ENCODE measurements around the gene TXLNA. TPM values are rescaled to one million over a fixed set of nuclear protein-coding genes. Genes with fewer than 3 reads are reported as not detected.

Gene TXLNA
- polyA plus RNA-seq, 2 of the 4 experiments (the other 2 are of a cell fraction): 22.5 to 25.0 TPM

GRCh38 chr1:32247452-32247851, 68.0 kb downstream of the TXLNA start:
- ATAC-seq: no peak
- peaks cover 9% of the 10 kb centered on the region for H3K4me1 ChIP-seq
- no peak for DNase-seq (ENCODE audit: low read depth in 1 of 2, low spot score in 1 of 2)
- no peaks in the 10 kb centered on the region for H3K9me3 ChIP-seq
- H3K27ac ChIP-seq: no peak overlapping the region
- H3K4me3 ChIP-seq: no peak overlapping the region
- FAIRE-seq: no peak
- ChIA-PET CTCF (interaction anchor here (1.1 to 7.7 kb wide), 19 partner anchors 8 to 84 kb away, joined by 3 to 96 read pairs (median 5); no protein-coding TSS in a partner anchor), POLR2A (no interaction called here)
- TF ChIP-seq CBX2 (IDR thresholded peaks at IDR 0.05; ENCODE audit: borderline replicate concordance, low read depth) (no peak), FOXS1 (CRISPR knock-in tag; IDR thresholded peaks at IDR 0.05) (no peak), ZFP36 (IDR thresholded peaks at IDR 0.05; ENCODE audit: borderline replicate concordance, partially characterized antibody) (no peak), GATA3 (IDR thresholded peaks at IDR 0.05; ENCODE audit: borderline replicate concordance) (no peak), ATOH8 (CRISPR knock-in tag; IDR thresholded peaks at IDR 0.05; ENCODE audit: low read depth) (no peak), SMC3 (IDR thresholded peaks at IDR 0.05) (no peak)
- 88% methylated on average over 12 of the region's 12 CpGs for WGBS (ENCODE audit: missing lambda C conversion rate)
- H3K4me2 ChIP-seq: no peak overlapping the region

Other genes with a start within 250 kb of the TXLNA start
- 504 and 563 TPM in 2 replicates for gene PTP4A2, start 241.3 kb upstream of the TXLNA start, polyA plus RNA-seq (2011; rRNA removed)
- 234 to 263 TPM (median 246 TPM) in 3 replicates for gene PTP4A2, start 241.3 kb upstream of the TXLNA start, polyA plus RNA-seq (2017; fragmentation: RNase III; extraction: RNeasy Plus Mini Kit Qiagen cat#74134 plus additional on column Dnase treatment)
- 60.6 and 63.6 TPM in 2 replicates for gene KHDRBS1, start 165.8 kb upstream of the TXLNA start, polyA plus RNA-seq (2011; rRNA removed)
- gene KHDRBS1, start 165.8 kb upstream of the TXLNA start, polyA plus RNA-seq (2017; fragmentation: RNase III; extraction: RNeasy Plus Mini Kit Qiagen cat#74134 plus additional on column Dnase treatment): 107 to 110 TPM (median 109 TPM) in 3 replicates
- 10.8 and 13.8 TPM in 2 replicates for gene TMEM39B, start 106.7 kb upstream of the TXLNA start, polyA plus RNA-seq (2011; rRNA removed)
- 8.2 to 9.3 TPM (median 8.5 TPM) in 3 replicates for gene TMEM39B, start 106.7 kb upstream of the TXLNA start, polyA plus RNA-seq (2017; fragmentation: RNase III; extraction: RNeasy Plus Mini Kit Qiagen cat#74134 plus additional on column Dnase treatment)
- 24.3 and 41.9 TPM in 2 replicates for gene KPNA6, start 71.6 kb upstream of the TXLNA start, polyA plus RNA-seq (2011; rRNA removed)
- 15.0 to 15.9 TPM (median 15.8 TPM) in 3 replicates for gene KPNA6, start 71.6 kb upstream of the TXLNA start, polyA plus RNA-seq (2017; fragmentation: RNase III; extraction: RNeasy Plus Mini Kit Qiagen cat#74134 plus additional on column Dnase treatment)
- 1.1 and 1.2 TPM in 2 replicates for gene CCDC28B, start 20.9 kb downstream of the TXLNA start, polyA plus RNA-seq (2011; rRNA removed)
- 3.3 to 4.6 TPM (median 4.4 TPM) in 3 replicates for gene CCDC28B, start 20.9 kb downstream of the TXLNA start, polyA plus RNA-seq (2017; fragmentation: RNase III; extraction: RNeasy Plus Mini Kit Qiagen cat#74134 plus additional on column Dnase treatment)
- gene IQCC, start 26.0 kb downstream of the TXLNA start, polyA plus RNA-seq (2011; rRNA removed): 1.6 and 1.8 TPM in 2 replicates
- gene IQCC, start 26.0 kb downstream of the TXLNA start, polyA plus RNA-seq (2017; fragmentation: RNase III; extraction: RNeasy Plus Mini Kit Qiagen cat#74134 plus additional on column Dnase treatment): 1.8 to 2.0 TPM (median 2.0 TPM) in 3 replicates
- gene DCDC2B, start 29.4 kb downstream of the TXLNA start, polyA plus RNA-seq (2011; rRNA removed): not detected in 2 replicates
- not detected in 3 replicates for gene DCDC2B, start 29.4 kb downstream of the TXLNA start, polyA plus RNA-seq (2017; fragmentation: RNase III; extraction: RNeasy Plus Mini Kit Qiagen cat#74134 plus additional on column Dnase treatment)
- 8.4 and 10.9 TPM in 2 replicates for gene TMEM234, start 42.7 kb downstream of the TXLNA start, polyA plus RNA-seq (2011; rRNA removed)
- 12.0 to 12.1 TPM (median 12.0 TPM) in 3 replicates for gene TMEM234, start 42.7 kb downstream of the TXLNA start, polyA plus RNA-seq (2017; fragmentation: RNase III; extraction: RNeasy Plus Mini Kit Qiagen cat#74134 plus additional on column Dnase treatment)
- 299 and 300 TPM in 2 replicates for gene EIF3I, start 42.7 kb downstream of the TXLNA start, polyA plus RNA-seq (2011; rRNA removed)
- 318 to 335 TPM (median 330 TPM) in 3 replicates for gene EIF3I, start 42.7 kb downstream of the TXLNA start, polyA plus RNA-seq (2017; fragmentation: RNase III; extraction: RNeasy Plus Mini Kit Qiagen cat#74134 plus additional on column Dnase treatment)
- 0.53 and 0.54 TPM in 2 replicates for gene FAM167B, start 67.5 kb downstream of the TXLNA start, polyA plus RNA-seq (2011; rRNA removed)
- 0.58 to 2.0 TPM (median 1.8 TPM) in 3 replicates for gene FAM167B, start 67.5 kb downstream of the TXLNA start, polyA plus RNA-seq (2017; fragmentation: RNase III; extraction: RNeasy Plus Mini Kit Qiagen cat#74134 plus additional on column Dnase treatment)
- 0.03 and 0.04 TPM in 2 replicates for gene LCK, start 71.6 kb downstream of the TXLNA start, polyA plus RNA-seq (2011; rRNA removed)
- not detected in 3 replicates for gene LCK, start 71.6 kb downstream of the TXLNA start, polyA plus RNA-seq (2017; fragmentation: RNase III; extraction: RNeasy Plus Mini Kit Qiagen cat#74134 plus additional on column Dnase treatment)
- gene HDAC1, start 112.4 kb downstream of the TXLNA start, polyA plus RNA-seq (2011; rRNA removed): 135 TPM in 2 replicates
- gene HDAC1, start 112.4 kb downstream of the TXLNA start, polyA plus RNA-seq (2017; fragmentation: RNase III; extraction: RNeasy Plus Mini Kit Qiagen cat#74134 plus additional on column Dnase treatment): 88.8 to 102 TPM (median 99.6 TPM) in 3 replicates
- 73.2 and 89.4 TPM in 2 replicates for gene MARCKSL1, start 156.6 kb downstream of the TXLNA start, polyA plus RNA-seq (2011; rRNA removed)
- gene MARCKSL1, start 156.6 kb downstream of the TXLNA start, polyA plus RNA-seq (2017; fragmentation: RNase III; extraction: RNeasy Plus Mini Kit Qiagen cat#74134 plus additional on column Dnase treatment): 44.6 to 62.6 TPM (median 57.7 TPM) in 3 replicates
- gene FAM229A, start 182.8 kb downstream of the TXLNA start, polyA plus RNA-seq (2011; rRNA removed): 3.5 and 3.6 TPM in 2 replicates
- gene FAM229A, start 182.8 kb downstream of the TXLNA start, polyA plus RNA-seq (2017; fragmentation: RNase III; extraction: RNeasy Plus Mini Kit Qiagen cat#74134 plus additional on column Dnase treatment): 3.5 to 5.6 TPM (median 4.4 TPM) in 3 replicates
- gene TSSK3, start 182.9 kb downstream of the TXLNA start, polyA plus RNA-seq (2011; rRNA removed): 0.31 and 0.65 TPM in 2 replicates
- gene TSSK3, start 182.9 kb downstream of the TXLNA start, polyA plus RNA-seq (2017; fragmentation: RNase III; extraction: RNeasy Plus Mini Kit Qiagen cat#74134 plus additional on column Dnase treatment): 0.14 to 0.37 TPM (median 0.15 TPM) in 3 replicates
- 19.9 and 26.1 TPM in 2 replicates for gene BSDC1, start 214.8 kb downstream of the TXLNA start, polyA plus RNA-seq (2011; rRNA removed)
- 18.8 to 22.7 TPM (median 21.0 TPM) in 3 replicates for gene BSDC1, start 214.8 kb downstream of the TXLNA start, polyA plus RNA-seq (2017; fragmentation: RNase III; extraction: RNeasy Plus Mini Kit Qiagen cat#74134 plus additional on column Dnase treatment)

Data from A549 (cell line).